IMR-90 (cell line): ENCODE results near the gene MIER3. TPM values are rescaled to one million over a fixed set of nuclear protein-coding genes. Genes with fewer than 3 reads are reported as not detected.

Experiments
- ATAC-seq: fragments of 200-7000 bp; cut with Tn5 transposase; 2 replicates; pipeline ENCODE4 v1.9.1; 2020; ENCODE audit warnings: low read depth, mild to moderate bottlenecking, moderate library complexity
- BruUV-seq: library from RNA; stranded (reverse); fragments of 400-500 nt; replicated peaks from 2 replicates; lab custom pipeline; 2021; lab: Mats Ljungman, UMichigan
- CTCF ChIA-PET: fragments of 300-600 bp; formaldehyde crosslinking; extraction: SDS; loops from one replicate; lab custom pipeline; 2021; ENCODE audit warnings: antibody characterized with exemption; lab: Yijun Ruan, JAX
- POLR2A ChIA-PET: fragments of 300-600 bp; sonication (Branson Sonifier 250); formaldehyde crosslinking; loops from one replicate; lab custom pipeline; 2022; ENCODE audit warnings: antibody characterized with exemption; ENCODE audit not compliant: unreplicated experiment; lab: Charles Lee
- DNase-seq: peaks from one replicate; pipeline ENCODE4 v3.0.0; 2013
- H2AFZ ChIP-seq: replicated peaks from 2 replicates; pipeline ENCODE3; 2013; ENCODE audit warnings: low read length, mild to moderate bottlenecking; ENCODE audit not compliant: poor library complexity
- H2AK5ac ChIP-seq: 2 replicates; pipeline ENCODE4 v1.6.1; 2013; ENCODE audit warnings: low read depth, low read length, inconsistent platforms
- H2AK9ac ChIP-seq: replicated peaks from 2 replicates; pipeline ENCODE3; 2013; ENCODE audit warnings: mild to moderate bottlenecking, low read depth, low read length, moderate library complexity; ENCODE audit not compliant: poor library complexity
- H2BK120ac ChIP-seq: 2 replicates; pipeline ENCODE4 v1.6.1; 2013; ENCODE audit warnings: low read depth, low read length, inconsistent platforms
- H2BK15ac ChIP-seq: 3 replicates; pipeline ENCODE4 v1.6.1; 2013; ENCODE audit warnings: low read depth, low read length, inconsistent platforms
- H2BK20ac ChIP-seq: 2 replicates; pipeline ENCODE4 v1.6.1; 2013; ENCODE audit warnings: low read depth, mild to moderate bottlenecking, inconsistent platforms, low read length, moderate library complexity
- H2BK5ac ChIP-seq: 2 replicates; pipeline ENCODE4 v1.6.1; 2013; ENCODE audit warnings: mild to moderate bottlenecking, low read depth, low read length, inconsistent platforms; ENCODE audit not compliant: poor library complexity, severe bottlenecking
- H3K14ac ChIP-seq: replicated peaks from 2 replicates; pipeline ENCODE4 v1.6.1; 2013; ENCODE audit warnings: low read depth, low read length, inconsistent platforms
- H3K18ac ChIP-seq: 2 replicates; pipeline ENCODE4 v1.6.1; 2013; ENCODE audit warnings: low read depth, low read length, control low read depth
- H3K23ac ChIP-seq: 2 replicates; pipeline ENCODE4 v1.6.1; 2013; ENCODE audit warnings: low read depth, low read length, inconsistent platforms
- H3K27ac ChIP-seq: 2 replicates; pipeline ENCODE4 v1.5.1; 2013; ENCODE audit warnings: mild to moderate bottlenecking, control low read depth, low read length; ENCODE audit not compliant: insufficient read depth
- H3K27me3 ChIP-seq: 2 replicates; pipeline ENCODE4 v1.6.1; 2013; ENCODE audit warnings: low read length; ENCODE audit not compliant: control insufficient read depth, insufficient read depth
- H3K36me3 ChIP-seq: 2 replicates; pipeline ENCODE4 v1.6.1; 2013; ENCODE audit warnings: low read length, mixed read lengths; ENCODE audit not compliant: control insufficient read depth, insufficient read depth
- H3K4ac ChIP-seq: 2 replicates; pipeline ENCODE4 v1.6.1; 2013; ENCODE audit warnings: low read depth, low read length, inconsistent platforms
- H3K4me1 ChIP-seq: 2 replicates; pipeline ENCODE4 v1.6.1; 2013; ENCODE audit warnings: low read length, mixed read lengths; ENCODE audit not compliant: control insufficient read depth, insufficient read depth
- H3K4me2 ChIP-seq: 2 replicates; pipeline ENCODE4 v1.6.1; 2013; ENCODE audit warnings: low read depth, mild to moderate bottlenecking, control low read depth, low read length, moderate library complexity
- H3K4me3 ChIP-seq: 2 replicates; pipeline ENCODE4 v1.5.1; 2013; ENCODE audit warnings: low read depth, mild to moderate bottlenecking, control low read depth, low read length, moderate library complexity; ENCODE audit not compliant: insufficient read depth
- H3K56ac ChIP-seq: 2 replicates; pipeline ENCODE4 v1.6.1; 2013; ENCODE audit warnings: low read length, inconsistent platforms; ENCODE audit not compliant: insufficient read depth; ENCODE audit errors: extremely low read depth
- H3K79me1 ChIP-seq, 2 experiments: 2 replicates each; pipeline ENCODE4 v1.6.1; 2013; ENCODE audit warnings: low read length in 2 of 2, inconsistent platforms in 1 of 2, low read depth in 1 of 2
- H3K9ac ChIP-seq: 2 replicates; pipeline ENCODE4 v1.6.1; 2013; ENCODE audit warnings: low read depth, low read length, control low read depth
- H3K9me1 ChIP-seq: 2 replicates; pipeline ENCODE4 v1.6.1; 2013; ENCODE audit warnings: low read length, inconsistent platforms; ENCODE audit not compliant: insufficient read depth
- H3K9me3 ChIP-seq: 2 replicates; pipeline ENCODE4 v1.6.1; 2013; ENCODE audit warnings: low read length; ENCODE audit not compliant: control insufficient read depth, insufficient read depth
- H4K20me1 ChIP-seq: 2 replicates; pipeline ENCODE4 v1.6.1; 2013; ENCODE audit warnings: low read length, inconsistent platforms; ENCODE audit not compliant: insufficient read depth
- H4K5ac ChIP-seq: 2 replicates; pipeline ENCODE4 v1.6.1; 2013; ENCODE audit warnings: mild to moderate bottlenecking, low read depth, low read length, control low read depth
- H4K8ac ChIP-seq, 2 experiments: 2 replicates each; pipeline ENCODE4 v1.6.1; 2013; ENCODE audit warnings: low read depth in 2 of 2, low read length in 2 of 2, control low read depth in 1 of 2, inconsistent platforms in 1 of 2
- H4K91ac ChIP-seq: 2 replicates; pipeline ENCODE4 v1.6.1; 2013; ENCODE audit warnings: low read depth, low read length, inconsistent platforms; ENCODE audit not compliant: insufficient read depth
- BHLHE40 ChIP-seq: fragments of 150-350 bp; IDR thresholded peaks from 2 replicates; pipeline ENCODE4 v1.6.1; 2016; ENCODE audit warnings: mild to moderate bottlenecking, low read depth, low read length
- CEBPB ChIP-seq: IDR thresholded peaks from 2 replicates; pipeline ENCODE4 v1.6.1; 2012; ENCODE audit warnings: low read depth, low read length, improper control_type of control experiment
- CHD1 ChIP-seq: IDR thresholded peaks from 2 replicates; pipeline ENCODE4 v1.6.1; 2012; ENCODE audit warnings: low read depth, low read length, improper control_type of control experiment
- FOS ChIP-seq: fragments of 150-350 bp; IDR thresholded peaks from 2 replicates; pipeline ENCODE4 v1.6.1; 2016; ENCODE audit warnings: low read depth, low read length
- MAFK ChIP-seq: IDR thresholded peaks from 2 replicates; pipeline ENCODE4 v1.6.1; 2012; ENCODE audit warnings: low read depth, low read length, improper control_type of control experiment
- MAZ ChIP-seq: IDR thresholded peaks from 2 replicates; pipeline ENCODE4 v1.6.1; 2012; ENCODE audit warnings: low read depth, mild to moderate bottlenecking, low read length, improper control_type of control experiment, moderate library complexity, borderline replicate concordance
- MXI1 ChIP-seq: IDR thresholded peaks from 2 replicates; pipeline ENCODE4 v1.6.1; 2012; ENCODE audit warnings: low read depth, mild to moderate bottlenecking, low read length, moderate library complexity, borderline replicate concordance
- NFE2L2 ChIP-seq: fragments of 150-350 bp; IDR thresholded peaks from 2 replicates; pipeline ENCODE4 v1.6.1; 2016; ENCODE audit warnings: low read depth, mild to moderate bottlenecking, low read length
- POLR2A ChIP-seq: IDR thresholded peaks from 2 replicates; pipeline ENCODE4 v1.6.1; 2012; ENCODE audit warnings: mild to moderate bottlenecking, low read depth, low read length
- RAD21 ChIP-seq: IDR thresholded peaks from 2 replicates; pipeline ENCODE4 v1.6.1; 2012; ENCODE audit warnings: low read length, improper control_type of control experiment
- RCOR1 ChIP-seq: IDR thresholded peaks from 2 replicates; pipeline ENCODE4 v1.6.1; 2012; ENCODE audit warnings: mild to moderate bottlenecking, low read length, improper control_type of control experiment; ENCODE audit not compliant: insufficient replicate concordance
- RFX5 ChIP-seq: IDR thresholded peaks from 2 replicates; pipeline ENCODE4 v1.8.0; 2012; ENCODE audit warnings: low read depth, mild to moderate bottlenecking, low read length, moderate library complexity
- SMC3 ChIP-seq: fragments of 150-350 bp; IDR thresholded peaks from 2 replicates; pipeline ENCODE4 v1.6.1; 2016; ENCODE audit warnings: low read depth, mild to moderate bottlenecking, antibody characterized with exemption, low read length, moderate library complexity
- WGBS, 2 experiments: methylation state at CpG; one replicate each; pipeline versions ENCODE4 v1.1.5 to v1.1.7; 2013; ENCODE audit warnings: missing lambda C conversion rate in 2 of 2; ENCODE audit not compliant: insufficient read length in 1 of 2; ENCODE audit errors: extremely low coverage in 2 of 2; 5-methylcytosine and 5-hydroxymethylcytosine counted together
- dilution Hi-C: fragments of 300-500 bp; cut with HindIII; formaldehyde crosslinking; loops from one replicate; pipeline ENCODE4 v1.14.3; 2018; ENCODE audit warnings: low sequenced_read_pairs; ENCODE audit not compliant: unreplicated experiment
- in situ Hi-C: fragments of 300-500 bp; cut with MboI; formaldehyde crosslinking; loops from 3 replicates; pipeline ENCODE4 v1.14.3; 2019; ENCODE audit warnings: low sequenced_read_pairs, inconsistent platforms, mixed read lengths
- intact Hi-C: fragments of 100-400 bp; cut with micrococcal nuclease; formaldehyde crosslinking; loops from 2 replicates; pipeline ENCODE4 v1.10.0; 2022
- polyA plus RNA-seq, 3 experiments: library from polyadenylated mRNA; depleted of rRNA; stranded (reverse); fragments of >200 nt; gene quantifications; 2 replicates each; pipeline ENCODE4 v1.2.3, GENCODE V29; 2012; ENCODE audit warnings: low replicate concordance in 1 of 3
- total RNA-seq: library from RNA; depleted of rRNA; stranded (reverse); fragments of >200 nt; gene quantifications from 2 replicates; pipeline ENCODE4 v1.2.3, GENCODE V29; 2012
- TF ChIP-seq, protein P1 (sequence below): conservative IDR thresholded peaks from 2 replicates; pipeline ENCODE4 v1.5.1; 2012; ENCODE audit warnings: mild to moderate bottlenecking, low read depth, low read length, improper control_type of control experiment
- TF ChIP-seq, protein P2 (sequence below): fragments of 150-350 bp; IDR thresholded peaks from 2 replicates; pipeline ENCODE4 v1.6.1; 2017; ENCODE audit warnings: mild to moderate bottlenecking, antibody characterized with exemption, low read length, low read depth
- TF ChIP-seq, protein P3 (sequence below): fragments of 150-350 bp; IDR thresholded peaks from 2 replicates; pipeline ENCODE4 v1.6.1; 2016; ENCODE audit warnings: low read depth, mild to moderate bottlenecking, low read length, moderate library complexity, borderline replicate concordance

Gene MIER3
- total and polyA plus RNA-seq, 2 of the 4 experiments (the other 2 are of a cell fraction), result 6.4 to 22.9 TPM

DNA sequence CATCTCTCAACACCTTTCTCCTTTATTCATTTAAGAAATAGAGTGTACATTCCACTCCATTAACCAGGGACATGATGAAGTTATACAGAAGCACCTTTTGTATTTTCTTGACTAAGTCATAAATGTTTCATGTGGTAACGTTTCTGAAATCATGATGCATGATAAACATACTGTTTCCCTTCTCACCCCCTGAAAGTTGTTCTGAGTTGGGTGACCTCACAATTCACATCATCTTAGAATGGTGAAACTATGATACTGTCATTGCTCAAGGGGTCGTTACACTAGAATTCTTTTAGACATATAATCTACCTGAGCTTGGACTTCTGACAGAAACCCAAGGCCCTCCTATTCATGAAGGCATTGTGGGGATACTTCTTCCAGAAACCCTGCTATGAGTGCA lies 37.8 kb upstream of the MIER3 start:
- no TSS peak for BruUV-seq
- Histone ChIP-seq H3K9me1 (no peaks in the 10 kb centered on the region), H3K56ac (no peak overlapping the region), H2AK9ac (no peak overlapping the region), H2BK20ac (no peak overlapping the region), H4K20me1 (no peaks in the 10 kb centered on the region), H3K36me3 (no peaks in the 10 kb centered on the region), H3K4me2 (no peak overlapping the region), H2AFZ (no peak overlapping the region), H3K4me1 (no peaks in the 10 kb centered on the region), H4K8ac (no peak overlapping the region), H3K4me3 (no peak overlapping the region), H2BK5ac (no peak overlapping the region), H4K91ac (no peak overlapping the region), H3K4ac (no peak overlapping the region), H3K27ac (no peak overlapping the region), H3K27me3 (peaks cover 13% of the 10 kb centered on the region), H2AK5ac (no peak overlapping the region), H4K5ac (no peak overlapping the region), H3K9ac (no peak overlapping the region), H3K79me1 (no peaks in the 10 kb centered on the region), H3K18ac (no peak overlapping the region), H2BK15ac (no peak overlapping the region), H2BK120ac (no peak overlapping the region), H3K14ac (no peak overlapping the region), H3K23ac (no peak overlapping the region), H3K9me3 (no peaks in the 10 kb centered on the region)
- POLR2A ChIA-PET, result no interaction called here
- dilution Hi-C loops (no loop called here), intact Hi-C loops (no loop called here), in situ Hi-C loops (no loop called here)
- no peak for TF ChIP-seq POLR2A
- TF ChIP-seq CHD1, result no peak
- TF ChIP-seq MXI1, result no peak
- no peak for TF ChIP-seq RFX5
- no peak for TF ChIP-seq RAD21
- TF ChIP-seq RCOR1, result no peak
- TF ChIP-seq, protein P1, sequence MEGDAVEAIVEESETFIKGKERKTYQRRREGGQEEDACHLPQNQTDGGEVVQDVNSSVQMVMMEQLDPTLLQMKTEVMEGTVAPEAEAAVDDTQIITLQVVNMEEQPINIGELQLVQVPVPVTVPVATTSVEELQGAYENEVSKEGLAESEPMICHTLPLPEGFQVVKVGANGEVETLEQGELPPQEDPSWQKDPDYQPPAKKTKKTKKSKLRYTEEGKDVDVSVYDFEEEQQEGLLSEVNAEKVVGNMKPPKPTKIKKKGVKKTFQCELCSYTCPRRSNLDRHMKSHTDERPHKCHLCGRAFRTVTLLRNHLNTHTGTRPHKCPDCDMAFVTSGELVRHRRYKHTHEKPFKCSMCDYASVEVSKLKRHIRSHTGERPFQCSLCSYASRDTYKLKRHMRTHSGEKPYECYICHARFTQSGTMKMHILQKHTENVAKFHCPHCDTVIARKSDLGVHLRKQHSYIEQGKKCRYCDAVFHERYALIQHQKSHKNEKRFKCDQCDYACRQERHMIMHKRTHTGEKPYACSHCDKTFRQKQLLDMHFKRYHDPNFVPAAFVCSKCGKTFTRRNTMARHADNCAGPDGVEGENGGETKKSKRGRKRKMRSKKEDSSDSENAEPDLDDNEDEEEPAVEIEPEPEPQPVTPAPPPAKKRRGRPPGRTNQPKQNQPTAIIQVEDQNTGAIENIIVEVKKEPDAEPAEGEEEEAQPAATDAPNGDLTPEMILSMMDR, result no peak
- no peak for TF ChIP-seq NFE2L2
- TF ChIP-seq SMC3, result no peak
- TF ChIP-seq FOS, result no peak
- no peak for TF ChIP-seq CEBPB
- TF ChIP-seq, protein P2, sequence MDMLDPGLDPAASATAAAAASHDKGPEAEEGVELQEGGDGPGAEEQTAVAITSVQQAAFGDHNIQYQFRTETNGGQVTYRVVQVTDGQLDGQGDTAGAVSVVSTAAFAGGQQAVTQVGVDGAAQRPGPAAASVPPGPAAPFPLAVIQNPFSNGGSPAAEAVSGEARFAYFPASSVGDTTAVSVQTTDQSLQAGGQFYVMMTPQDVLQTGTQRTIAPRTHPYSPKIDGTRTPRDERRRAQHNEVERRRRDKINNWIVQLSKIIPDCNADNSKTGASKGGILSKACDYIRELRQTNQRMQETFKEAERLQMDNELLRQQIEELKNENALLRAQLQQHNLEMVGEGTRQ, result no peak
- TF ChIP-seq, protein P3, sequence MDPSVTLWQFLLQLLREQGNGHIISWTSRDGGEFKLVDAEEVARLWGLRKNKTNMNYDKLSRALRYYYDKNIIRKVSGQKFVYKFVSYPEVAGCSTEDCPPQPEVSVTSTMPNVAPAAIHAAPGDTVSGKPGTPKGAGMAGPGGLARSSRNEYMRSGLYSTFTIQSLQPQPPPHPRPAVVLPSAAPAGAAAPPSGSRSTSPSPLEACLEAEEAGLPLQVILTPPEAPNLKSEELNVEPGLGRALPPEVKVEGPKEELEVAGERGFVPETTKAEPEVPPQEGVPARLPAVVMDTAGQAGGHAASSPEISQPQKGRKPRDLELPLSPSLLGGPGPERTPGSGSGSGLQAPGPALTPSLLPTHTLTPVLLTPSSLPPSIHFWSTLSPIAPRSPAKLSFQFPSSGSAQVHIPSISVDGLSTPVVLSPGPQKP, result no peak
- no peak for TF ChIP-seq MAFK
- no peak for TF ChIP-seq BHLHE40
- no peak for TF ChIP-seq MAZ
- CTCF ChIA-PET, result no interaction called here
- WGBS, 2 experiments, result no CpG with 5 or more reads among the region's 2 CpGs
- ATAC-seq (no peak), DNase-seq (no peak)
